HG03354 (cell line): Measurements from ENCODE around the gene PAPSS1.
A peak's percentile ranks its signal among the peaks of the same experiment; 100 is the strongest.

Experiments used
- ATAC-seq: cut with Tn5 transposase; IDR thresholded peaks from one replicate; pipeline ENCODE4 v1.9.1; 2021; ENCODE audit warnings: mild to moderate bottlenecking; ENCODE audit not compliant: unreplicated experiment, poor library complexity, severe bottlenecking

PAPSS1 gene

GRCh38 chr4:107719922-107720722 is at the start of gene PAPSS1:
Gene PAPSS1 (minus strand): TSS chr4:107720234. CDS start chr4:107720179, 55 bp downstream.
- ATAC-seq: peak; percentile 83

- no peak for ATAC-seq
These were observed 40.4 kb upstream of the PAPSS1 start for GRCh38 chr4:107760281-107760947.

GRCh38 chr4:107757864-107758476 is 37.9 kb upstream of the PAPSS1 start:
- peak; percentile 63 for ATAC-seq

GRCh38 chr4:107757283-107757682 is 37.2 kb upstream of the PAPSS1 start:
- ATAC-seq: no peak

GRCh38 chr4:107755841-107756356 is 35.9 kb upstream of the PAPSS1 start:
- no peak for ATAC-seq

DNA sequence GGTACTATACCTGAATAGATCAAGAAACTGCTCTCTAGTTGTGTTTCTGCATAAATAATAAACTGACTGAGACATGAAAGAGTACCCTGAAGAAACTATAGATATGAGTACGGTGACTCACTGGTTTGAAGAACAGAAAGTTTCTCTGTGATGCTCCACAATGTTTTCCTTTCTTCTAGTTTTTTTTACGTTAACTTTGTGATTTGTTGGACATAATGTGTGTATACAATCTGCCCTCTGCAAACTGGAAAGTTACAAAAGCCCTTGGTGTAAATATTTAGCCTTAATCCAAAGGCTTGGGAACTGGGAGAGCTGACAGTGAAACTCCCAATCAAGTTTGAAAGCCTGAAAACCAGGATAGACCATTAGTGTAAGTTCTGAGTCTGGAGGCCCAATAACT is 31.6 kb upstream of the PAPSS1 start:
- ATAC-seq: no peak

- no peak for ATAC-seq
These were observed 27.9 kb upstream of the PAPSS1 start for GRCh38 chr4:107747748-107748486.

- ATAC-seq: no peak
These were observed 26.1 kb upstream of the PAPSS1 start for GRCh38 chr4:107746161-107746560.

DNA sequence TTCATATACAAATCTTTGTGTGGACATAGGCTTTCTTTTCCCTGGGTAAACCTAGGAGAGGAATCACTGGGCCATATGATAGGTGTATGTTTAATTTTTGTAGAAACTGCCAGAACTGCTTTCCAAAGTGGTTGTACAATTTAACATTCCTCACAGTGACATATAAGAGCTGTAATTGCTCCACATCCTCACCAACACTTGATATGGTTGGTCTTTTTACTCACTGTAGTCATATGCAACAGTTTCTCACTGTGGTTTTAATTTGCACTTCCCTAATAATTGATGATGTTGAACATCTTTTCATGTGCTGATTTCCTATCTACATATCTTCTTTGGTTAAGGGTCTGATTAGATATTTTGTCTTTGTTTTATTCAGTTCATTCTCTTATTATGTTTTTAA is 24.5 kb upstream of the PAPSS1 start:
- ATAC-seq: no peak

DNA sequence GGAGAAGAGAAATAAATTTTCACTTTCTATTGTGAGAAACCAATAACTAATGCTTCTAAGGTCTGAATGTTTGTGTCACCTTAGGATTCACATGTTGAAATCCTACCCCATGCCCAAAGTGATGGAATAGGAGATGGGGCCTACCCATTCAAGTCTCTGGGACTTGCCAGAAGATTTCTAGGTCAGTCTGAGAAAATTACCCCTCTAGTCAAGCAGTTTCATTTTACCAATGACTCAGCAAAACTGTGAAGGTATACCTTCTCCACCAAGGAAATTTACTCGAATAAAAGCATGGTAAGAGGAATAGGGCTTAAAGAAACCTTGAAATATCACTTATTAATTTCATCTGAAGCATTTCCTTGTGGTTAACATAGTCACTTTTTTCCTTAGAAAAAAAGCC is 23.5 kb upstream of the PAPSS1 start:
- no peak for ATAC-seq

- ATAC-seq: no peak
These were observed 22.8 kb upstream of the PAPSS1 start for GRCh38 chr4:107742791-107743190.

GRCh38 chr4:107742196-107742595 is 22.2 kb upstream of the PAPSS1 start:
- ATAC-seq: no peak

DNA sequence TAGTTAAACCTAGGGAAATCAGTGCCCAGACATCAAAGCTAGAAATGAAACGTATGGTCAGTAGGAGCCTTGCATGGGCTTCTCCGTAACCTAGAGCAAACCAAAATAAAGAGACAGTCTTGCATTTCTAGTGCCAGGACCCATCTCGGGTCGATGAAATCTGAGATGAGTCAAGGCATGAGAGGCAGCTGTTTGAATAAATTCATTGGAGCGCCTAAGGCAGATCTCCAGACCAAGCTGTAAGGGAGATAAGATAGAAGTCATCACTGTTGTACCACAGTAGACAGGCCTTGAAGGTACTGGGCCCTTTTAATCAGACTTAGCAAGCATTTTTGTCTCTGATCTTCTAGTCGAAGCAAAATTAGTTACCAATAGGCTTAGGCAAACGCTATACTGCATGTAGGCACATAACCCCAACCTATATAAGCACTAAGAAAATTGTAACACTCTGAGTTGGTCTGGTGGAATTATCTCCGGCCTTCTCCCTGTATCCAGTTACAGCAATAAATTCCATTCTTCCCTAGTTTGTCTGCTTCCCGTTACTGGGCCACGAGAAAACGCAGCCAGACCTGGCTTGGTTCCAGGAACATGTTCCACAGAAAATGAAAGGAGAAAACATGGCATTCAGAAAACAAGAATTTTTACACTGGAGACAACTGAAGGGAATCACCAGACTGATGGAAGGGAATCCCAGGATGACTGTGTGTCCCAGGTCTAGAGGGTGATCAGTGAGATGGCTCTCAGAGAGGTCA is 21.1 kb upstream of the PAPSS1 start:
- no peak for ATAC-seq

- no peak for ATAC-seq
These were observed 20.3 kb upstream of the PAPSS1 start for GRCh38 chr4:107740381-107740780.

DNA sequence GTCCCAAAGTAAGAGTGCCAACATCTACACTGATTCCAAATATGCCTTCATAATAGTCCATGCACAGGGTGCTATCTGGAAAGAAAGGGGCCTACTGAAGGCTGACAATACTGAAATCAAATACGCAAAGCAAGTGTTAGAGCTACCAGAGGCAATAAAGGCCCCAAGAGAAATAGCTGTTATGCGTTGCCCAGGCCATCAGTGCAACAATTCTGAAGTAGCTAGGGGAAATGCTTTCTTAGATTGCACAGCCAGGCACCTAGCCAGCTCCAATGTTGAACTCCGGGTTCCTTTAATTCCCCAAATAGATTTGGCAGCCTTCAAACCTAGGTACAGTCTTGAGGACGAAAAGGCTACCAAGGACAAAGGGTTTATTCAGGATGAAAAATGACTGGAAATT is 17.4 kb upstream of the PAPSS1 start:
- ATAC-seq: no peak

GRCh38 chr4:107736924-107737448 is 17.0 kb upstream of the PAPSS1 start:
- peak; percentile 78 for ATAC-seq

DNA sequence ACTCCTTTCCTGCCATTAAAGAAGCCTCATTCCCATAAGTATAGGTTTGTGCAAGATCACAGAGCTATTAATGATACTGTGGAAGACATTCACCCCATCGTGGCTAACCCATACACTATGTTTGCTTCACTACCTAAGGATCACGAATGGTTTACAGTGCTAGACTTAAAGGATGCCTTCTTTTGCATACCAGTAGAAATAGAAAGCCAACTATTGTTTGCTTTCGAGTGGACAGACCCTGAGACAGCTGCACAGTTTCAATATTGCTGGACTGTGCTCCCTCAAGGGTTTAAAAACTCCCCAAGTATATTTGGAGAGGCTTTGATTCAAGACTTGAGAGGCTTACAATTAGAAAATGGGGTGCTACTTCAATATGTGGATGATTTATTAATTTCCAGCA is 16.0 kb upstream of the PAPSS1 start:
- no peak for ATAC-seq

DNA sequence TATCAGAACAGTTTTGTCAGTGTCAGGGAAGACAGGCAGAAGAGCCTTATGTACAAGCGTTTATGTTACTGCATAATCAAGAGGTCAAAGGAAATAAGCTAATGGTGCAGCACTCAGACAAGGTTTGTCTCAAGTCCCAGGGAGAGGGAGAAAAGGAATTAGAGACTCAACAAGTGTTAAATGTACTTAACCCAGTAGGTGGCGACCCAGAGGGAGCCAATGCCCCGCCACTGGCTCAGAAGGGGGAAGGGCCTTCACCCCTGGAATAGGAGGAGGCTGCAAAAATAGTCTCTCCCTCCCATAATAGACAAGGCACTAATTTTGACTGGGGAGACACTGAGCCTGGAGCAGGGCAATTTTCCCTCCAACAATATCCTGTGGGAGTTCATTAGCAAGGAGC is 14.1 kb upstream of the PAPSS1 start:
- ATAC-seq: peak; percentile 40

- ATAC-seq: no peak
These were observed 13.4 kb upstream of the PAPSS1 start for GRCh38 chr4:107733431-107733925.
